Astrocyte (in vitro differentiated cells and primary cell): ENCODE data around the gene ACSL4. TPM values are rescaled to one million over a fixed set of nuclear protein-coding genes. Genes with fewer than 3 reads are reported as not detected.

Experiments used
- DNase-seq: peaks from one replicate; pipeline ENCODE4 v3.0.0-alpha.2; 2010; ENCODE audit warnings: low read depth
- FAIRE-seq: peaks from 2 replicates; lab custom pipeline; 2011; peaks lifted over from hg19 to GRCh38; lab: Jason Lieb, UNC
- H2AFZ ChIP-seq: 2 replicates; pipeline ENCODE4 v1.6.0; 2012; ENCODE audit warnings: low read depth, low read length, inconsistent platforms
- H3K27ac ChIP-seq: 2 replicates; pipeline ENCODE4 v1.5.1; 2011; ENCODE audit warnings: low read depth, low read length, inconsistent platforms
- H3K27me3 ChIP-seq: 2 replicates; pipeline ENCODE4 v1.6.0; 2011; ENCODE audit warnings: low read length, inconsistent platforms; ENCODE audit not compliant: insufficient read depth
- H3K36me3 ChIP-seq: 2 replicates; pipeline ENCODE4 v1.5.1; 2011; ENCODE audit warnings: low read length, inconsistent platforms; ENCODE audit not compliant: insufficient read depth
- H3K4me1 ChIP-seq: 2 replicates; pipeline ENCODE4 v1.5.1; 2011; ENCODE audit warnings: low read length, inconsistent platforms; ENCODE audit not compliant: insufficient read depth
- H3K4me2 ChIP-seq: 2 replicates; pipeline ENCODE4 v1.6.0; 2012; ENCODE audit warnings: low read length, inconsistent platforms
- H3K4me3 ChIP-seq: 2 replicates; pipeline ENCODE4 v1.5.1; 2011; ENCODE audit warnings: low read depth, mild to moderate bottlenecking, low read length, inconsistent platforms; ENCODE audit not compliant: insufficient read depth
- H3K79me2 ChIP-seq: 2 replicates; pipeline ENCODE4 v1.6.0; 2012; ENCODE audit warnings: mild to moderate bottlenecking, low read length, inconsistent platforms; ENCODE audit not compliant: insufficient read depth
- H3K9ac ChIP-seq: 2 replicates; pipeline ENCODE4 v1.6.0; 2012; ENCODE audit warnings: mild to moderate bottlenecking, low read length, inconsistent platforms
- H3K9me3 ChIP-seq: 2 replicates; pipeline ENCODE4 v1.5.1; 2012; ENCODE audit warnings: low read depth, mild to moderate bottlenecking, low read length, inconsistent platforms; ENCODE audit not compliant: insufficient read depth
- H4K20me1 ChIP-seq: 2 replicates; pipeline ENCODE4 v1.6.0; 2012; ENCODE audit warnings: low read length, inconsistent platforms; ENCODE audit not compliant: insufficient read depth
- H3K27ac Mint-ChIP-seq: one replicate; pipeline ENCODE4 v1.8.0; 2021; ENCODE audit warnings: mild to moderate bottlenecking, mixed read lengths; ENCODE audit not compliant: unreplicated experiment
- H3K27me3 Mint-ChIP-seq: one replicate; pipeline ENCODE4 v1.8.0; 2021; ENCODE audit warnings: low read depth, mixed read lengths; ENCODE audit not compliant: unreplicated experiment
- H3K36me3 Mint-ChIP-seq: one replicate; pipeline ENCODE4 v1.8.0; 2021; ENCODE audit warnings: low read depth, mixed read lengths; ENCODE audit not compliant: unreplicated experiment
- H3K4me1 Mint-ChIP-seq: one replicate; pipeline ENCODE4 v1.8.0; 2021; ENCODE audit warnings: low read depth, mixed read lengths; ENCODE audit not compliant: unreplicated experiment
- H3K4me3 Mint-ChIP-seq: one replicate; pipeline ENCODE4 v1.8.0; 2021; ENCODE audit warnings: mild to moderate bottlenecking, moderate library complexity, mixed read lengths; ENCODE audit not compliant: unreplicated experiment
- H3K9me3 Mint-ChIP-seq: one replicate; pipeline ENCODE4 v1.8.0; 2021; ENCODE audit warnings: mild to moderate bottlenecking, mixed read lengths; ENCODE audit not compliant: unreplicated experiment
- CTCF ChIP-seq: IDR thresholded peaks from 2 replicates; pipeline ENCODE4 v1.5.1; 2011; ENCODE audit warnings: low read depth, mild to moderate bottlenecking, inconsistent platforms, low read length, moderate library complexity; ENCODE audit not compliant: insufficient read depth
- EZH2 ChIP-seq: IDR thresholded peaks from 2 replicates; pipeline ENCODE4 v1.6.1; 2012; ENCODE audit warnings: mild to moderate bottlenecking, low read length, inconsistent platforms; ENCODE audit not compliant: insufficient read depth
- total RNA-seq: library from RNA; stranded (reverse); gene quantifications from 2 replicates; pipeline ENCODE4 v1.2.1, GENCODE V29; 2021

ACSL4 gene
- total RNA-seq, 1 donor from 2014 or later, result 99.4 TPM

GRCh38 chrX:109697855-109698254, 35.2 kb downstream of the ACSL4 start:
- DNase-seq, result no peak
- Histone ChIP-seq H3K4me2 (no peak overlapping the region), H3K27ac (no peak overlapping the region), H3K4me3 (no peak overlapping the region), H4K20me1 (peaks cover 32% of the 10 kb centered on the region), H3K36me3 (no peaks in the 10 kb centered on the region), H3K9ac (no peak overlapping the region), H3K27me3 (no peaks in the 10 kb centered on the region), H2AFZ (no peak overlapping the region), H3K4me1 (no peaks in the 10 kb centered on the region), H3K79me2 (peaks cover 91% of the 10 kb centered on the region), H3K9me3 (no peaks in the 10 kb centered on the region)
- Mint-ChIP-seq H3K36me3 (no peaks in the 10 kb centered on the region), H3K9me3 (no peaks in the 10 kb centered on the region), H3K4me3 (no peak overlapping the region), H3K4me1 (peaks cover 6% of the 10 kb centered on the region), H3K27me3 (no peaks in the 10 kb centered on the region), H3K27ac (no peak overlapping the region)
- no peak for FAIRE-seq
- TF ChIP-seq CTCF, result no peak
- TF ChIP-seq EZH2, result no peak

- no peaks in the 10 kb centered on the region for H3K4me1 ChIP-seq
- Mint-ChIP-seq H3K27ac (peak overlapping the region; percentile 34), H3K4me3 (no peak overlapping the region), H3K36me3 (no peaks in the 10 kb centered on the region), H3K4me1 (peaks cover 6% of the 10 kb centered on the region), H3K27me3 (no peaks in the 10 kb centered on the region), H3K9me3 (no peaks in the 10 kb centered on the region)
- H4K20me1 ChIP-seq, result peaks cover 30% of the 10 kb centered on the region
- no peak for TF ChIP-seq CTCF
- no peak overlapping the region for H3K27ac ChIP-seq
- no peak for FAIRE-seq
- no peak for DNase-seq
- no peaks in the 10 kb centered on the region for H3K36me3 ChIP-seq
- H3K79me2 ChIP-seq, result peaks cover 97% of the 10 kb centered on the region
- no peak overlapping the region for H2AFZ ChIP-seq
- no peak overlapping the region for H3K4me2 ChIP-seq
- no peaks in the 10 kb centered on the region for H3K9me3 ChIP-seq
- no peak overlapping the region for H3K9ac ChIP-seq
- H3K27me3 ChIP-seq, result no peaks in the 10 kb centered on the region
- no peak overlapping the region for H3K4me3 ChIP-seq
Measured at GRCh38 chrX:109696146-109696740, 36.8 kb downstream of the ACSL4 start.

- Mint-ChIP-seq H3K36me3 (no peaks in the 10 kb centered on the region), H3K4me3 (no peak overlapping the region), H3K27ac (no peak overlapping the region), H3K27me3 (no peaks in the 10 kb centered on the region), H3K4me1 (peaks cover 6% of the 10 kb centered on the region), H3K9me3 (no peaks in the 10 kb centered on the region)
- no peak for FAIRE-seq
- Histone ChIP-seq H3K27ac (no peak overlapping the region), H3K4me3 (no peak overlapping the region), H2AFZ (no peak overlapping the region), H3K36me3 (no peaks in the 10 kb centered on the region), H4K20me1 (peaks cover 30% of the 10 kb centered on the region), H3K4me1 (no peaks in the 10 kb centered on the region), H3K9ac (no peak overlapping the region), H3K4me2 (no peak overlapping the region), H3K27me3 (no peaks in the 10 kb centered on the region), H3K9me3 (no peaks in the 10 kb centered on the region), H3K79me2 (peaks cover 98% of the 10 kb centered on the region)
- TF ChIP-seq EZH2 (no peak), CTCF (no peak)
- DNase-seq, result no peak
Measured at GRCh38 chrX:109695637-109696036, 37.4 kb downstream of the ACSL4 start.
